ENCODE data around the gene CELA2B.
"Not testable (repeated sequence)": the region's sequence is repeated elsewhere in the genome, so short reads cannot be mapped to it uniquely, and the experiment has no call there.

CELA2B gene

DNA sequence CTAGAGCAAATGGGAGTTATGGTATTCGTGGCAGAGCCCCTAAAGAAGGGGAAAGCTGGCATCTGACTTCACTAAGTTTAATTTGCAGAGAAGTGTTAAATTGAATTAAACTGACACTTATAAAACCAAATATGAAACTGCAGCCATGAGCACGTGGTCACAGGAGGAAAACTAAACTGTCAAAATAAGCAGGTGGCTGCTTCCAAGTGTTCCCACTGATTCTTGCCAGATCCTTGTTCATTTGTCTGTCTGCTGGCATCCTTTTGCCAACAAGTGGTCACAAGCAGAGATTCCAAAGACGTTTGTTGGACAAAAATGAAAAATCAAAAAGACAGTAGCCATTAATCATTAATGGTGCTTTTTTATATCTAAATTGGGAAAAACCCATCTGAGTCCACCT, 6.5 kb upstream of the CELA2B start:
- no peak for DNase-seq

- DNase-seq = not testable (repeated sequence)
Measured at GRCh38 chr1:15469821-15470448, 6.0 kb upstream of the CELA2B start.

GRCh38 chr1:15471067-15471466, 4.8 kb upstream of the CELA2B start:
- DNase-seq = not testable (repeated sequence)

DNA sequence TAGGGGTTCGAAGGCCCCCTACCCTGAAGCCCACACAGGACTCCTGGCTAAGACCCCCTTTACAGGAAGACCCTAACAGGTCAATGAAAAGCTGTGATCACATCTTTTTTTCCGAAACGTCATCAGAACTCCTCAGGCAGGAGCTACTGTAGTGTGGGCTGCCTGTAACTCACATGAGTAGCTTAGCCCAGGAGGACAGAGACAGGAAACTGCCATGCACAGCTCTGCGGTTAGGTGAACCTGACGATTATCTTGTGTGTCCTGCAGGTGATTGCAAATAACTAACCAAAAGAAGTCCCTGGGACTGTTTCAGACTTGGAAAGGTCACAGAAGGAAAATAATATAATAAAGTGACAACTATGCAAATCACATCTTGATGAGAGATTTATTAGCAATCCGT, 4.2 kb upstream of the CELA2B start:
- not testable (repeated sequence) for DNase-seq

GRCh38 chr1:15472587-15472986, 3.3 kb upstream of the CELA2B start:
- no peak for DNase-seq

GRCh38 chr1:15476927-15477326, 1.0 kb downstream of the CELA2B start:
- no peak for DNase-seq

DNA sequence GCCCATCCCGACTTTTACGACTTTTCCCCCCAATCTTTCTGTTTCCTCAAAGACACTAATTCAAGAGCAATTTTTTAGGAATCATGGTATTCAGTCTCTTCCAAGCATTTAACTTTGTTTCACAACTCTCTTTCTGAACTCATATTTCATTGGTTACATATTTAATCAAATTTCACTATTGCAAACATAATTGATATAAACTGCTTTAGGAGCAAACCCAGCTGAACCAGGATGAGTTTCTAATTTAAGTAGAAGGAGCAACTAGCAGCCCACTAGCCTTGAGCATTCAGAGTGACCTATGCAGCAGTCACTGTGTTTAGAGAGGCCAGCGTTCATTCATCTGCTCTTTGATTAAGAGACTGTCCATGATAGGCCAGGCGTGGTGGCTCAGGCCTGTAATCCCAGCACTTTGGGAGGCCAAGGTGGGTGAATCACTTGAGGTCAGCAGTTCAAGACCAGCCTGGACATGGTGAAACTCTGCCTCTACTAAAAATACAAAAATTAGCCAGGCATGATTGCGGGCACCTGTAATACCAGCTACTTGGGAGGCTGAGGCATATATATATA, 1.8 kb downstream of the CELA2B start:
- no peak for DNase-seq

GRCh38 chr1:15479654-15480347, 3.9 kb downstream of the CELA2B start:
- DNase-seq = no peak

DNA sequence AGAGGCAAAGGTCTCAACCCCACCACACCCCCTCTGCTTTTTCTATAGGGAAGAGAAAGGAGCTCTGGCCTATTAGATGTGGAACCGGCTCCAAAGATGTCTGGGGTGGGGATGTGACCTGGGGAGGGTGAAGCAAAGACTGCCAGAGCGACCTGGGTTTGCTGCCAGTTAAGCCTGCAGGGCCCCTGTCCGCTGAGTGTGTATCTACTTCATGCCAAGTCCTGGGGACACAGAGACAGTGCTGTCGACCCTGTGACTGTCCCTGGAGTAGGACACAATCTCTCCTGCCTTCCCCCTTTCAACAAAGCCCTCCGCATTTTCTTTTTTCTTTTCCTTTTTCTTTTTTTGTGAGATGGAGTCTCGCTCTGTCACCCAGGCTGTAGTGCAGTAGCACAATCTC, 6.6 kb downstream of the CELA2B start:
- DNase-seq = not testable (repeated sequence)

GRCh38 chr1:15482983-15483543, 7.2 kb downstream of the CELA2B start:
- DNase-seq = not testable (repeated sequence)

GRCh38 chr1:15483971-15484370, 8.1 kb downstream of the CELA2B start:
- DNase-seq = no peak

DNA sequence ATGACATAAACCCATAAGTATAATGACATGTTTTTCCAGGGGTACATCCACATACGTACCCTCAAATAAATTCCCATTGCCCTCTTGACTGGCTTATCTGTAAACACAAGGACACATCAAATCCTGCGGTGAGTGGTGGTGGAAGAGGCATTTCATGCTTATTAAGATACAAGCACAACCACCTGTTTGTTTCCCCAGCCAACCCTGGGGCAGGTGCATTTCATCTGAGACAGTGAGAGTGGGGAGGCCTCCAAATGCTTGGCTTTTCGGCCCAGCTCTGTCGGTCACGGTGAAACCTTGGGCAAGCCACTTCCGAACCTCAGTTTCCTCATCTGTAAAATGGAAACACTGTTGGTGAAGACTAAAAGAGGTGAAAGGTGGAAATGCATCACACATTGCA, 8.5 kb downstream of the CELA2B start:
- DNase-seq = not testable (repeated sequence)

DNA sequence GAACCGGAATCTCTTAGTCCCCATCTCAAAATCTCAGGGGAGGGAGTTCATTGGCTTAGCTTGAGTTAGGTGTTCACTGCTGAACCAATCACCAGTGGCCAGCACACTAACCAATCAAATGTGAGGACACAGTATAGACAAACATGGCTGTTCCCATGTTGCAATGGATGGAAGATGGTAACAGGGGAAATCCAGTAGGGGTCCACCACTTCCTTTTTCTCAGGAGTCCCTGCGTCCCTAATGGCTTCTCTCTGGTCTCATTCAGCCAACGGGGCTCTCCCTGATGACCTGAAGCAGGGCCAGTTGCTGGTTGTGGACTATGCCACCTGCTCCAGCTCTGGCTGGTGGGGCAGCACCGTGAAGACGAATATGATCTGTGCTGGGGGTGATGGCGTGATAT, 9.7 kb downstream of the CELA2B start:
- no peak for DNase-seq

DNA sequence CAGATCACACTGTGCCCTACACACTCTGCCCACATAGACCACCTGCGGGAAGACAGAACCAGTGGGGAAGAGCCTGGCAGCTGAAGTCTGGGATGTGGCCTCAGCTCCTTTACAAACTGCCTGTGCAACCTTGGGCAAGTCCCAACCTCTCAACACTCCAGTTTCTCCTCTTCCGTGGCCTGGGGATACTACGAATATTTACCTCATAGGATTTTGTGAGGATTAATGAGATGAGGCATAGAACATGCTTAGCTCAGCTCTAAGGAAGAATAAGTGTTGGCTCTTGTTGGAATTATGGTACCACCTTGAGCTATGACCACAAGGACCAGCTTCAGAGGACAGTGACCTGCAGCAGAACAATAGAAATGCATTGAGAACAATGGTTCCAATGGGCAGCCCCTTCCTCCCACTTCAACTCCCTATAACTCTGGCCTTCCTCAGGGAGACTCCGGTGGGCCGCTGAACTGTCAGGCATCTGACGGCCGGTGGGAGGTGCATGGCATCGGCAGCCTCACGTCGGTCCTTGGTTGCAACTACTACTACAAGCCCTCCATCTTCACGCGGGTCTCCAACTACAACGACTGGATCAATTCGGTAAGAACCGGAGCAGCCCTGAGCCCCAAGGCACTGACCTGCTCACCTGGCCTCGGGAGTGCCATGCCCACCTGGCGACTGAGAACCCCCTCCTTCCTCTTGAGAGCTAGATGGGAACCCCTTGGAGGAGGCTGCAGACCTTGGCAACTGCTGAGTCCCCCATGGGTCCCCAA, 11.1 kb downstream of the CELA2B start:
- DNase-seq = not testable (repeated sequence)

DNA sequence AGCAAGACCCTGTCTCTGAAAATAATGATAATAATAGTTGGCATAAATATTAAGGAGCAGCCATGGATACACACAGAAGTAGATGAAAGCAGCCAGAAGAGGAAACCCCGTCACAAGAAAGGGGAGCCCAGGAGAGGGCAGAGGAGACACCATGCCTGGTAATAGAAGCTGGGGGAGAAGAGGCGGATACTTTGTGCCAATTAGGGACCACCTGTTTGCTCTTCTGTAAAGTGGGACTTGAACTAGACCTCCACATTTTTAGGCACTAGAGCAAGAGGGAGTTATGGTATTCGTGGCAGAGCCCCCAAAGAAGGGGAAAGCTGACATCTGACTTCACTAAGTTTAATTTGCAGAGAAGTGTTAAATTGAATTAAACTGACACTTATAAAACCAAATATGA, 12.5 kb downstream of the CELA2B start:
- no peak for DNase-seq

DNA sequence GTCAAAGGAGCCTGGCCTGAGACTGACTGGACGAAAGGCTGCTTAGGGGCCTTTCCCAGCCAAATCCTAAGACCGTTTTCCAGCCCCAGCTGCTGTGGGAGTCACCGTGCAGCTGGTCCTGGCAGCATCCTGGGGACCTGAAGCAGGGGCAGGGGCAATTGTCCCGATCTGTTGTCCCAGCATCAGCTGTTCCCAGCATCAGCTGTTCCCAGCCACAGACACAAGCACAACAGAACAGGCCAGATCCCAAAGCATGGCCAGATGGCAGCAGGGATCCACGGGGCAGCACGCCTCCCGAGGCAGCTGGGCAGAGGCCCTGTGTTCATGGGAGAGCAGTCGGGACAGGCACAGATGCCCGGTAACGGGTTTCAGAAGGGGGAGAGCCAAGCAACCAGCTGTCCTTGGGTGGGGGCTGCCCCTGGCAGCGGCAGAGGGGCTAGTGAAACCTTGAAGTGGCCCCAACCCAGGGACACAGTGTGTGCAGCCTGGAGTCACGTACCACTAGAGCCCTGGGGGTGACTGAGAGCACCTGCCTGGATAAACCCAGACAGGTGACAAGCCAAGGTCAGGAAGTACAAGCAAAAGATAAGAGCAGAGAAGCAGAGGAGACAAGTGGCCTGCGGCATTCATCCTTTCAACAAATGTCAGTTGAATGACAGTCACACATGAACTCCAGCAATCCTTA, 13.3 kb downstream of the CELA2B start:
- DNase-seq = no peak

- DNase-seq = not testable (repeated sequence)
Measured at GRCh38 chr1:15491010-15491409, 15.1 kb downstream of the CELA2B start.

- DNase-seq = no peak
Measured at GRCh38 chr1:15492596-15492995, 16.7 kb downstream of the CELA2B start.

- DNase-seq = no peak
Measured at GRCh38 chr1:15493869-15494390, 18.0 kb downstream of the CELA2B start.

DNA sequence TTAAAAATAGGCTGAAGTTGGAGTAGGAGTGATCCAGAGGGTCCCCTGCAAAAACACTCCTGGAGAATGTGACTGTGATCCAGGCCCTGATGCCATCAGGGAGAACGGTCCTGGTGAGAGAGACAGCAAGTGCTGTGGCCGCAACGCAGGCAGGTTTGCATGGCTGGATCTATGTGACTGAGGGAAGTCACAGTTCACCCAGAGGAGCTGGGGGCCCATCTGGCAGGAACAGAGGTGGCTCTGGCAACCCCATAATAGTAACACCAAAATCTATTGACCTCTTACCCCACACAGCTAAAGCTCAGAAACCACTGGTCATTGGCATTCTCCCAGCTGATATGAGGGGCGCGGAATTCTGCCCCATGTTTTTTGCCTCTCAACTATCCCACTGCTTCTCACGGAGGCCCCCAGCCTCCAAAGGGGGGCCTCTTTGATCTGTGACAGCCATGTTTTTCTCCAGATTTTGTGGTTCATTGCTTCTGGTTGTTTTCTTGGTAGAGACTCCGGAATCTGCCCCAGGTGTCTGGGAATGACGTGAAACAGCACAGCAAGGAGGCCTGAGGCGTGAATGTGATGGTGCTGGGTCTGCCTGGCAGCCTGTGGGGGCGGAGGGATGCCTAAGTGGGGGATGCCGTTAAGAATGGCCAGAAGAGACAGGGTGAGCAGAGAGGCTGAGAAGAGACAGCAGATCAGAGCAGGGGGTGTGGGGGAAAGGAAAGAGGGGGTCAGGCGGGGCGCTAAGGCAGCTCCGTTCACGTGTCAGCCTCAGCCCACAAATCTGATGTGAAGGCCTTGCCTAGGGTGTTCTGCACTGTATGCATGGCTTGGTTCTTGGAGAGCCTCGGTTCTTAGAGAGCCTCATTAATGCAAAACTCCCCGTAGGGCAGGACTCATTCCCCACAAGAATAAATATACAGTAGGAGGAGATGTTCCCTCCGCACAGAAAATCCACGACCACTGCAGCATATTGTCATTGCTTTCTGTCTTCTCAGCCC, 24.6 kb downstream of the CELA2B start:
- no peak for DNase-seq

Data from activated naive CD4-positive, alpha-beta T cell treated with Interleukin-2 at 50 U/mL for 16 hours (primary cell).